Right lobe of liver (tissue), 4 donors: ENCODE results near the gene TRIM3.

Experiments used
- CTCF ChIP-seq, 4 donors: fragments of 200-600 bp in 3 of 4; fragments of 450-650 bp in 1 of 4; IDR thresholded peaks; one replicate each; pipeline versions ENCODE4 v1.5.1 to v1.8.0; 2016 to 2022; ENCODE audit warnings: antibody characterized with exemption in 4 of 4, mild to moderate bottlenecking in 2 of 4
- POLR2A ChIP-seq: fragments of 450-650 bp; IDR thresholded peaks from one replicate; pipeline ENCODE4 v1.6.1; 2017; ENCODE audit warnings: antibody characterized with exemption, mild to moderate bottlenecking
- donor health status: DM: no; HTN: no; CAD: no.
- donor health status: DM: no; HTN: no; CAD: no.
- donor health status: DM: no; HTN: yes; CAD: no.

- TF ChIP-seq CTCF (IDR thresholded peaks at IDR 0.05): peak; percentile 77 to 87 (median 82)
- no peak for TF ChIP-seq POLR2A
Measured at GRCh38 chr11:6505577-6506240, 32.0 kb upstream of the TRIM3 start.
